HepG2 (cell line): ENCODE results near the gene FBXO5. TPM values are rescaled to one million over a fixed set of nuclear protein-coding genes. Genes with fewer than 3 reads are reported as not detected.
A peak's percentile ranks its signal among the peaks of the same experiment; 100 is the strongest.

Experiments
- AGO2 ChIP-seq: fragments of 200-400 bp; formaldehyde crosslinking; optimal IDR thresholded peaks from 2 replicates; pipeline ENCODE3; 2017; ENCODE audit warnings: mild to moderate bottlenecking, low read depth, low read length, moderate library complexity
- AKNA ChIP-seq: sonication (generic); formaldehyde crosslinking; IDR thresholded peaks from 2 replicates; pipeline ENCODE4 v1.4.0; 2020; ENCODE audit warnings: missing genetic modification reagents, borderline replicate concordance
- CAMTA2 ChIP-seq: sonication (generic); formaldehyde crosslinking; IDR thresholded peaks from 2 replicates; pipeline ENCODE4 v1.4.0; 2020; ENCODE audit warnings: mild to moderate bottlenecking, missing genetic modification reagents, borderline replicate concordance
- HOMEZ ChIP-seq: IDR thresholded peaks from 2 replicates; pipeline ENCODE4 v1.6.1; 2016; ENCODE audit warnings: low read depth
- HOXA9 ChIP-seq: sonication (generic); formaldehyde crosslinking; IDR thresholded peaks from 2 replicates; pipeline ENCODE4 v1.8.1; 2022; ENCODE audit warnings: missing genetic modification reagents, mild to moderate bottlenecking, moderate library complexity, borderline replicate concordance
- KLF12 ChIP-seq: sonication (generic); formaldehyde crosslinking; IDR thresholded peaks from 2 replicates; pipeline ENCODE4 v1.4.0; 2020; ENCODE audit warnings: missing genetic modification reagents, borderline replicate concordance
- PRDM15 ChIP-seq: sonication (generic); formaldehyde crosslinking; IDR thresholded peaks from 2 replicates; pipeline ENCODE4 v1.4.0; 2020; ENCODE audit warnings: missing genetic modification reagents
- SNAPC4 ChIP-seq: sonication (generic); formaldehyde crosslinking; IDR thresholded peaks from 2 replicates; pipeline ENCODE4 v1.4.0; 2020; ENCODE audit warnings: mild to moderate bottlenecking, missing genetic modification reagents
- XBP1 ChIP-seq: sonication (generic); formaldehyde crosslinking; IDR thresholded peaks from 2 replicates; pipeline ENCODE4 v1.5.0; 2020; ENCODE audit warnings: missing genetic modification reagents
- ZNF577 ChIP-seq: sonication (generic); formaldehyde crosslinking; IDR thresholded peaks from 2 replicates; pipeline ENCODE4 v1.4.0; 2020; ENCODE audit warnings: mild to moderate bottlenecking, low read depth, missing genetic modification reagents, borderline replicate concordance
- polyA plus RNA-seq, 8 experiments: library from polyadenylated mRNA; depleted of rRNA in 3 of 8; stranded (reverse) in 7 of 8; unstranded in 1 of 8; fragments of >200 nt; fragmentation: Illumina TruSeq in 4 of 8; extraction: Trizol in 4 of 8; gene quantifications; 2 replicates each; pipeline versions ENCODE4 v1.2.1 to v1.2.3, GENCODE V29; 2011 to 2016; ENCODE audit warnings: low read depth in 4 of 8, missing spikeins in 1 of 8, mixed read lengths in 1 of 8; ENCODE audit not compliant: insufficient read depth in 1 of 8
- total RNA-seq, 5 experiments: library from RNA; depleted of rRNA; stranded (reverse); fragments of >200 nt; fragmentation: Illumina TruSeq; extraction: Trizol; gene quantifications; 2 replicates each; pipeline ENCODE4 v1.2.3, GENCODE V29; 2016; ENCODE audit warnings: low read depth in 1 of 5

Gene FBXO5
- total and polyA plus RNA-seq, 2 of the 13 experiments (the other 11 are each of a cell fraction or from before 2014, with no cell fraction given) = 15.8 to 41.5 TPM

- TF ChIP-seq SNAPC4 (peak; percentile 72), HOXA9 (no peak), ZNF577 (CRISPR knock-in tag) (no peak), KLF12 (CRISPR knock-in tag) (no peak), PRDM15 (peak; percentile 22), AKNA (CRISPR knock-in tag) (peak; percentile 16; the same call in 1 of the 2 replicates), XBP1 (CRISPR knock-in tag) (peak; percentile 13; the same call in 1 of the 2 replicates), CAMTA2 (CRISPR knock-in tag) (peak; percentile 97), AGO2 (no peak), HOMEZ (CRISPR knock-in tag) (no peak)
Measured at GRCh38 chr6:152983637-152984512, 1.0 kb upstream of the FBXO5 start (continued).
